WTC11 (cell line): ENCODE data around the gene ORC4. TPM values are rescaled to one million over a fixed set of nuclear protein-coding genes. Genes with fewer than 3 reads are reported as not detected.
"Not testable (repeated sequence)": the region's sequence is repeated elsewhere in the genome, so short reads cannot be mapped to it uniquely, and the experiment has no call there.

Experiments
- ATAC-seq: fragments of 200-7000 bp; cut with Tn5 transposase; 2 replicates; pipeline ENCODE4 v1.10.0; 2021; ENCODE audit warnings: mild to moderate bottlenecking, moderate library complexity
- CTCF ChIA-PET: fragments of 300-600 bp; sonication (Branson Sonifier 250); formaldehyde crosslinking; loops from one replicate; lab custom pipeline; 2021; ENCODE audit warnings: antibody characterized with exemption; lab: Charles Lee
- POLR2A ChIA-PET: fragments of 350-600 bp; sonication (Branson Sonifier 250); formaldehyde crosslinking; loops from one replicate; lab custom pipeline; 2021; ENCODE audit warnings: antibody characterized with exemption; lab: Charles Lee
- DNase-seq: peaks from one replicate; pipeline ENCODE4 v3.0.0; 2021; ENCODE audit warnings: low spot score
- H3K27ac Mint-ChIP-seq: 2 replicates; pipeline ENCODE4 v1.8.0; 2021; ENCODE audit warnings: mixed read lengths
- H3K27me3 Mint-ChIP-seq: 2 replicates; pipeline ENCODE4 v1.8.0; 2021; ENCODE audit warnings: low read depth, mild to moderate bottlenecking, moderate library complexity, mixed read lengths
- H3K36me3 Mint-ChIP-seq: 2 replicates; pipeline ENCODE4 v1.8.0; 2021; ENCODE audit warnings: mixed read lengths
- H3K4me1 Mint-ChIP-seq: 2 replicates; pipeline ENCODE4 v1.8.0; 2022; ENCODE audit warnings: mixed read lengths
- H3K4me3 Mint-ChIP-seq: 2 replicates; pipeline ENCODE4 v1.8.0; 2021; ENCODE audit warnings: mild to moderate bottlenecking, moderate library complexity, mixed read lengths
- H3K9me3 Mint-ChIP-seq: 2 replicates; pipeline ENCODE4 v1.8.0; 2021; ENCODE audit warnings: mixed read lengths
- ATF1 ChIP-seq: sonication (generic); formaldehyde crosslinking; IDR thresholded peaks from 2 replicates; pipeline ENCODE4 v1.8.1; 2023; ENCODE audit warnings: mild to moderate bottlenecking, moderate library complexity, missing genetic modification reagents
- HMGA2 ChIP-seq: fragments of 250-450 bp; sonication (Bioruptor Pico); IDR thresholded peaks from 2 replicates; pipeline ENCODE4 v1.4.0; 2021; ENCODE audit warnings: mild to moderate bottlenecking, moderate library complexity
- IRF1 ChIP-seq: sonication (generic); formaldehyde crosslinking; IDR thresholded peaks from 2 replicates; pipeline ENCODE4 v1.8.0; 2023; ENCODE audit warnings: missing genetic modification reagents
- IRF2 ChIP-seq: sonication (generic); formaldehyde crosslinking; IDR thresholded peaks from 2 replicates; pipeline ENCODE4 v1.8.0; 2022; ENCODE audit warnings: low read depth, missing genetic modification reagents, borderline replicate concordance
- KAT7 ChIP-seq: sonication (generic); formaldehyde crosslinking; IDR thresholded peaks from 2 replicates; pipeline ENCODE4 v1.8.1; 2023; ENCODE audit warnings: missing genetic modification reagents, mild to moderate bottlenecking, borderline replicate concordance
- OVOL2 ChIP-seq: fragments of 250-450 bp; sonication (Bioruptor Pico); IDR thresholded peaks from 2 replicates; pipeline ENCODE4 v1.9.0; 2021; ENCODE audit warnings: mild to moderate bottlenecking, borderline replicate concordance
- RELA ChIP-seq: sonication (generic); formaldehyde crosslinking; IDR thresholded peaks from 2 replicates; pipeline ENCODE4 v1.8.1; 2022; ENCODE audit warnings: missing genetic modification reagents, mild to moderate bottlenecking, borderline replicate concordance
- RORB ChIP-seq: fragments of 250-450 bp; sonication (Bioruptor Pico); IDR thresholded peaks from 2 replicates; pipeline ENCODE4 v1.9.0; 2021; ENCODE audit warnings: mild to moderate bottlenecking
- TCF7 ChIP-seq: sonication (generic); formaldehyde crosslinking; IDR thresholded peaks from 2 replicates; pipeline ENCODE4 v1.8.0; 2022; ENCODE audit warnings: mild to moderate bottlenecking, low read depth, missing genetic modification reagents, moderate library complexity
- total RNA-seq: library from RNA; stranded (reverse); gene quantifications from 3 replicates; pipeline ENCODE4 v1.2.3, GENCODE V29; 2021
- TF ChIP-seq, protein P1 (sequence below): sonication (generic); formaldehyde crosslinking; IDR thresholded peaks from 2 replicates; pipeline ENCODE4 v1.8.1; 2022; ENCODE audit warnings: mild to moderate bottlenecking, moderate library complexity, missing genetic modification reagents
- TF ChIP-seq, protein P2 (sequence below): sonication (generic); formaldehyde crosslinking; IDR thresholded peaks from 2 replicates; pipeline ENCODE4 v1.8.0; 2022; ENCODE audit warnings: mild to moderate bottlenecking, missing genetic modification reagents
- TF ChIP-seq, protein P3 (sequence below): fragments of 250-450 bp; sonication (Bioruptor Pico); IDR thresholded peaks from 2 replicates; pipeline ENCODE4 v1.9.0; 2021; ENCODE audit warnings: moderate library complexity, mild to moderate bottlenecking, inconsistent platforms, borderline replicate concordance
- TF ChIP-seq, protein P4 (sequence below): sonication (generic); formaldehyde crosslinking; IDR thresholded peaks from 2 replicates; pipeline ENCODE4 v1.8.1; 2023; ENCODE audit warnings: mild to moderate bottlenecking, moderate library complexity, missing genetic modification reagents

The ORC4 gene
- total RNA-seq, 1 experiment from 2014 or later: 57.9 TPM

DNA sequence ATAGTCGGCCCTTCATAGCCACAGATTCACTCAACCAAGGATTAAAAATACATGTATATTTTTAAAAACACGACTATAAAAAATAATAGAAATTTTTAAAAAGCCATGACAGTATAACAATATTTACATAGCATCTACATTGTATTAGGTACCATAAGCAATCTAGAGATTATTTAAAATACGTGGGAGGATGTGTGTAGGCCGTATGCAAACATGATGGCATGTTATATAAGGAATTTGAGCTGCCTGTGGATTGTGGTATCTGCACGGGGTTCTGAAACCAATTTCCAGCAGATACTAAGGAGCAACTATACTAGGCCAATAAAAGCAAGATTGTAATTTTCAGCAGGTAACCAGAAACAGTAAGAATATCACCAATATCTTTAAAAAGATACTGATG, 5.9 kb downstream of the ORC4 start:
- TF ChIP-seq, protein P1, sequence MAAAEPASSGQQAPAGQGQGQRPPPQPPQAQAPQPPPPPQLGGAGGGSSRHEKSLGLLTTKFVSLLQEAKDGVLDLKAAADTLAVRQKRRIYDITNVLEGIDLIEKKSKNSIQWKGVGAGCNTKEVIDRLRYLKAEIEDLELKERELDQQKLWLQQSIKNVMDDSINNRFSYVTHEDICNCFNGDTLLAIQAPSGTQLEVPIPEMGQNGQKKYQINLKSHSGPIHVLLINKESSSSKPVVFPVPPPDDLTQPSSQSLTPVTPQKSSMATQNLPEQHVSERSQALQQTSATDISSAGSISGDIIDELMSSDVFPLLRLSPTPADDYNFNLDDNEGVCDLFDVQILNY (CRISPR knock-in tag): no peak
- TF ChIP-seq, protein P2, sequence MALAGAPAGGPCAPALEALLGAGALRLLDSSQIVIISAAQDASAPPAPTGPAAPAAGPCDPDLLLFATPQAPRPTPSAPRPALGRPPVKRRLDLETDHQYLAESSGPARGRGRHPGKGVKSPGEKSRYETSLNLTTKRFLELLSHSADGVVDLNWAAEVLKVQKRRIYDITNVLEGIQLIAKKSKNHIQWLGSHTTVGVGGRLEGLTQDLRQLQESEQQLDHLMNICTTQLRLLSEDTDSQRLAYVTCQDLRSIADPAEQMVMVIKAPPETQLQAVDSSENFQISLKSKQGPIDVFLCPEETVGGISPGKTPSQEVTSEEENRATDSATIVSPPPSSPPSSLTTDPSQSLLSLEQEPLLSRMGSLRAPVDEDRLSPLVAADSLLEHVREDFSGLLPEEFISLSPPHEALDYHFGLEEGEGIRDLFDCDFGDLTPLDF (CRISPR knock-in tag): no peak
- TF ChIP-seq, protein P3, sequence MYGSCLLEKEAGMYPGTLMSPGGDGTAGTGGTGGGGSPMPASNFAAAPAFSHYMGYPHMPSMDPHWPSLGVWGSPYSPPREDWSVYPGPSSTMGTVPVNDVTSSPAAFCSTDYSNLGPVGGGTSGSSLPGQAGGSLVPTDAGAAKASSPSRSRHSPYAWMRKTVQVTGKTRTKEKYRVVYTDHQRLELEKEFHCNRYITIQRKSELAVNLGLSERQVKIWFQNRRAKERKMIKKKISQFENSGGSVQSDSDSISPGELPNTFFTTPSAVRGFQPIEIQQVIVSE: no peak
- TF ChIP-seq RORB (CRISPR knock-in tag) (no peak), RELA (CRISPR knock-in tag) (no peak), HMGA2 (CRISPR knock-in tag) (no peak), IRF2 (CRISPR knock-in tag) (no peak), OVOL2 (CRISPR knock-in tag) (no peak), TCF7 (CRISPR knock-in tag) (no peak), ATF1 (CRISPR knock-in tag) (no peak), KAT7 (no peak), IRF1 (no peak)
- TF ChIP-seq, protein P4, sequence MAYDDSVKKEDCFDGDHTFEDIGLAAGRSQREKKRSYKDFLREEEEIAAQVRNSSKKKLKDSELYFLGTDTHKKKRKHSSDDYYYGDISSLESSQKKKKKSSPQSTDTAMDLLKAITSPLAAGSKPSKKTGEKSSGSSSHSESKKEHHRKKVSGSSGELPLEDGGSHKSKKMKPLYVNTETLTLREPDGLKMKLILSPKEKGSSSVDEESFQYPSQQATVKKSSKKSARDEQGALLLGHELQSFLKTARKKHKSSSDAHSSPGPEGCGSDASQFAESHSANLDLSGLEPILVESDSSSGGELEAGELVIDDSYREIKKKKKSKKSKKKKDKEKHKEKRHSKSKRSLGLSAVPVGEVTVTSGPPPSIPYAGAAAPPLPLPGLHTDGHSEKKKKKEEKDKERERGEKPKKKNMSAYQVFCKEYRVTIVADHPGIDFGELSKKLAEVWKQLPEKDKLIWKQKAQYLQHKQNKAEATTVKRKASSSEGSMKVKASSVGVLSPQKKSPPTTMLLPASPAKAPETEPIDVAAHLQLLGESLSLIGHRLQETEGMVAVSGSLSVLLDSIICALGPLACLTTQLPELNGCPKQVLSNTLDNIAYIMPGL (CRISPR knock-in tag): no peak
- peaks cover 38% of the 10 kb centered on the region for H3K4me1 Mint-ChIP-seq
- H3K4me3 Mint-ChIP-seq: no peak overlapping the region
- DNase-seq (no peak), ATAC-seq (no peak)
- H3K27me3 Mint-ChIP-seq: no peaks in the 10 kb centered on the region
- no peaks in the 10 kb centered on the region for H3K9me3 Mint-ChIP-seq
- peaks cover 3% of the 10 kb centered on the region; the same call in 1 of the 2 replicates for H3K36me3 Mint-ChIP-seq
- CTCF ChIA-PET: interaction anchor here (1.0 to 1.2 kb wide), 2 partner anchors 25 to 494 kb away, joined by 3 to 4 read pairs; no protein-coding TSS in a partner anchor
- no peak overlapping the region for H3K27ac Mint-ChIP-seq
- POLR2A ChIA-PET: no interaction called here

DNA sequence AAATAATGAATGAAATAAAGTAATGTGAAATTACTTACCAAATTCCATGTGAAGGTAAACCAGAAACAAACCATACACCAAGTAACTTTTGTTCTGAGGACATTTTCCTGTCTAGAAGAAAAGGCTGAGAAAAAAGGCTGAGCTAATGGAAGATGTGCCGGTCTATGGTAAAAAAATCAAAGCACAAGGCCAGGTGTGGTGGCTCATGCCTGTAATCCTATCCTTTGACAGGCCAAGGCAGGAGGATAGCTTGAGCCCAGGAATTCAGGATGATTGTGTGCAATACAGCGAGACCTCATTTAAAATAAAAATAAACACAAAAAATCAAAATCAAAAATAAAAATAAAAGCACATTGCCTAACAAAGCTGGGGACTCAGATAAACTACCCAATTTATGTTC, 6.7 kb downstream of the ORC4 start:
- peaks cover 3% of the 10 kb centered on the region; the same call in 1 of the 2 replicates for H3K36me3 Mint-ChIP-seq
- H3K27me3 Mint-ChIP-seq: no peaks in the 10 kb centered on the region
- POLR2A ChIA-PET: no interaction called here
- peaks cover 31% of the 10 kb centered on the region for H3K4me1 Mint-ChIP-seq
- H3K4me3 Mint-ChIP-seq: no peak overlapping the region
- ATAC-seq: peak; percentile 26; the same call in 1 of the 2 replicates
- no peak for DNase-seq
- H3K9me3 Mint-ChIP-seq: no peaks in the 10 kb centered on the region; the same call in 1 of the 2 replicates
- H3K27ac Mint-ChIP-seq: no peak overlapping the region
- TF ChIP-seq OVOL2 (CRISPR knock-in tag): no peak
- TF ChIP-seq, protein P4 (CRISPR knock-in tag): no peak
- TF ChIP-seq, all 79 proteins: peak for 0
- CTCF ChIA-PET: interaction anchor here (1.0 to 1.2 kb wide), 2 partner anchors 24 to 495 kb away, joined by 3 to 4 read pairs; no protein-coding TSS in a partner anchor

DNA sequence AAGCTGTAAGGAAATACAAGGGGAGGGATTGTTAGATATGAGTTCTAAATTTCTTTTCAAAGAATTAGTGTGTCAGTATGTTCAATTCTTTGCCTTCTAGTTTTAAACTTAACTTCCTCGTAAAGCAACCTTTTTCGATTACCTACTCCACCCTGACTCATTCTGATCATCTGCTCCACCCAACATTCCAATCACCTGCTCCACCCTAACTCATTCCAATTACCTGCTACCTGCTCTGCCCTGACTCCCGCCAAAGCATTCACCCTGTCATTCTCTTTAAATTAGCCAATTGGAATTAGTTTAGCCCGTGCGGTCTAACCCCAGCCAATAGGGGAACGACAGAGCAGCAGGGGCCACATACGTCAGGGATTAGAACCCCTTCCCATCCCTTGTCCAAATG, 12.1 kb downstream of the ORC4 start:
- POLR2A ChIA-PET, H3K4me3 Mint-ChIP-seq, H3K27me3 Mint-ChIP-seq, DNase-seq, CTCF ChIA-PET, H3K36me3 Mint-ChIP-seq, ATAC-seq, H3K9me3 Mint-ChIP-seq: not testable (repeated sequence)
- H3K27ac Mint-ChIP-seq: peak overlapping the region; percentile 12
- H3K4me1 Mint-ChIP-seq: peaks cover 27% of the 10 kb centered on the region
